GM23338 (cell line): ENCODE results near the gene ARMC9.

Experiments
- CREB1 ChIP-seq: fragments of 250-450 bp; sonication (Bioruptor Pico); IDR thresholded peaks from 2 replicates; pipeline ENCODE4 v1.5.0; 2020; ENCODE audit warnings: low read depth, mild to moderate bottlenecking, moderate library complexity
- CTCF ChIP-seq, 2 experiments: fragments of 200-600 bp in 1 of 2; sonication (generic) in 1 of 2; conservative IDR thresholded peaks; 2 replicates each; pipeline versions ENCODE4 v1.5.1 to v1.6.1; 2016 to 2017; ENCODE audit warnings: antibody characterized with exemption in 2 of 2, low read depth in 2 of 2, mild to moderate bottlenecking in 2 of 2, moderate library complexity in 1 of 2
- EZH2 ChIP-seq: fragments of 200-600 bp; sonication (generic); IDR thresholded peaks from one replicate; pipeline ENCODE4 v1.8.0; 2017; ENCODE audit warnings: antibody characterized with exemption, mild to moderate bottlenecking, low read depth; ENCODE audit not compliant: unreplicated experiment
- EZH2phosphoT487 ChIP-seq: fragments of 200-600 bp; sonication (generic); IDR thresholded peaks from one replicate; pipeline ENCODE4 v1.8.1; 2018; ENCODE audit warnings: antibody characterized with exemption; ENCODE audit not compliant: unreplicated experiment
- JUNB ChIP-seq: IDR thresholded peaks from one replicate; pipeline ENCODE4 v1.6.1; 2016; ENCODE audit warnings: antibody characterized with exemption; ENCODE audit not compliant: unreplicated experiment
- NANOG ChIP-seq: IDR thresholded peaks from 2 replicates; pipeline ENCODE4 v1.6.1; 2016; ENCODE audit warnings: antibody characterized with exemption, borderline replicate concordance
- POLR2AphosphoS5 ChIP-seq: IDR thresholded peaks from 2 replicates; pipeline ENCODE4 v1.6.1; 2016; ENCODE audit warnings: antibody characterized with exemption, low read depth
- STAT1 ChIP-seq: IDR thresholded peaks from one replicate; pipeline ENCODE4 v1.6.1; 2016; ENCODE audit warnings: antibody characterized with exemption; ENCODE audit not compliant: unreplicated experiment
- ZNF114 ChIP-seq: fragments of 250-450 bp; sonication (Bioruptor Pico); IDR thresholded peaks from 2 replicates; pipeline ENCODE4 v1.5.0; 2020; ENCODE audit warnings: mild to moderate bottlenecking, moderate library complexity
- TF ChIP-seq, protein P1 (sequence below): IDR thresholded peaks from one replicate; pipeline ENCODE4 v1.6.1; 2018; ENCODE audit warnings: antibody characterized with exemption; ENCODE audit not compliant: unreplicated experiment

DNA sequence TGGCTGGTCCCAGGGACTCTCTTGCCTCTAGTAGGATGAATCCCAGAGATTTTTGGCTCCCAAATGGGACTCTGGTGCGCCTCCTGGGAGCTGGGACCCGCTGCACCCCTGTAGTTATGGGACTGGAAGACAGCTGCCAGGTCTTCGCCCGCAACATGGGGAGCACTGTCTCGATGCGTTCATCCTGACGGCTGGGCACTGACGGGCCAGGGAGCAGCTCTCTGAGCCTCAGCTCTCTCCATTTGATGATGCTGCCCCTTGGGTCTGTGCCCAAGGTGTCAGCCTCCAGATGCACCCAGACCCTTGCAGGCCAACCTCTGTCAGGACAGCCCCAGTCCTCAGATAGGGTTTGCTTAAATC is 9.3 kb upstream of the ARMC9 start:
- TF ChIP-seq CTCF (conservative IDR thresholded peaks at IDR 0.05; ENCODE audit: low read depth in 2 of 2) (no peak), ZNF114 (CRISPR knock-in tag) (no peak), EZH2phosphoT487 (no peak), POLR2AphosphoS5 (no peak), EZH2 (no peak), CREB1 (CRISPR knock-in tag) (no peak), JUNB (no peak), NANOG (no peak), STAT1 (no peak)
- TF ChIP-seq, protein P1, sequence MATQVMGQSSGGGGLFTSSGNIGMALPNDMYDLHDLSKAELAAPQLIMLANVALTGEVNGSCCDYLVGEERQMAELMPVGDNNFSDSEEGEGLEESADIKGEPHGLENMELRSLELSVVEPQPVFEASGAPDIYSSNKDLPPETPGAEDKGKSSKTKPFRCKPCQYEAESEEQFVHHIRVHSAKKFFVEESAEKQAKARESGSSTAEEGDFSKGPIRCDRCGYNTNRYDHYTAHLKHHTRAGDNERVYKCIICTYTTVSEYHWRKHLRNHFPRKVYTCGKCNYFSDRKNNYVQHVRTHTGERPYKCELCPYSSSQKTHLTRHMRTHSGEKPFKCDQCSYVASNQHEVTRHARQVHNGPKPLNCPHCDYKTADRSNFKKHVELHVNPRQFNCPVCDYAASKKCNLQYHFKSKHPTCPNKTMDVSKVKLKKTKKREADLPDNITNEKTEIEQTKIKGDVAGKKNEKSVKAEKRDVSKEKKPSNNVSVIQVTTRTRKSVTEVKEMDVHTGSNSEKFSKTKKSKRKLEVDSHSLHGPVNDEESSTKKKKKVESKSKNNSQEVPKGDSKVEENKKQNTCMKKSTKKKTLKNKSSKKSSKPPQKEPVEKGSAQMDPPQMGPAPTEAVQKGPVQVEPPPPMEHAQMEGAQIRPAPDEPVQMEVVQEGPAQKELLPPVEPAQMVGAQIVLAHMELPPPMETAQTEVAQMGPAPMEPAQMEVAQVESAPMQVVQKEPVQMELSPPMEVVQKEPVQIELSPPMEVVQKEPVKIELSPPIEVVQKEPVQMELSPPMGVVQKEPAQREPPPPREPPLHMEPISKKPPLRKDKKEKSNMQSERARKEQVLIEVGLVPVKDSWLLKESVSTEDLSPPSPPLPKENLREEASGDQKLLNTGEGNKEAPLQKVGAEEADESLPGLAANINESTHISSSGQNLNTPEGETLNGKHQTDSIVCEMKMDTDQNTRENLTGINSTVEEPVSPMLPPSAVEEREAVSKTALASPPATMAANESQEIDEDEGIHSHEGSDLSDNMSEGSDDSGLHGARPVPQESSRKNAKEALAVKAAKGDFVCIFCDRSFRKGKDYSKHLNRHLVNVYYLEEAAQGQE: no peak
